Neural progenitor cell (in vitro differentiated cells): ENCODE measurements around the gene MCCC1.
"Not testable (repeated sequence)": the region's sequence is repeated elsewhere in the genome, so short reads cannot be mapped to it uniquely, and the experiment has no call there.

Experiments
- CTCF ChIP-seq: fragments of 200-600 bp; sonication (generic); IDR thresholded peaks from 2 replicates; pipeline ENCODE4 v1.5.1; 2017; ENCODE audit warnings: antibody characterized with exemption, mild to moderate bottlenecking
- EZH2phosphoT487 ChIP-seq: fragments of 200-600 bp; sonication (generic); IDR thresholded peaks from 2 replicates; pipeline ENCODE4 v1.6.1; 2017; ENCODE audit warnings: antibody characterized with exemption

GRCh38 chr3:183109847-183110246 lies 10.6 kb upstream of the MCCC1 start:
- TF ChIP-seq EZH2phosphoT487, CTCF: not testable (repeated sequence)
